Thyroid gland (tissue), 4 donors: ENCODE measurements around the gene RUNDC1.

ENCODE experiments used
- CTCF ChIP-seq, 6 experiments: fragments of 200-600 bp in 3 of 6; fragments of 450-650 bp in 3 of 6; sonication (generic) in 3 of 6; IDR thresholded peaks; one replicate each; pipeline ENCODE4 v1.5.1; 2016 to 2019; ENCODE audit warnings: antibody characterized with exemption in 6 of 6, mild to moderate bottlenecking in 2 of 6, inconsistent platforms in 1 of 6, moderate library complexity in 1 of 6
- POLR2A ChIP-seq, 2 donors: fragments of 450-650 bp; IDR thresholded peaks; one replicate each; pipeline ENCODE4 v1.6.1; 2017; ENCODE audit warnings: antibody characterized with exemption in 2 of 2, mild to moderate bottlenecking in 2 of 2, moderate library complexity in 1 of 2

- no peak for TF ChIP-seq CTCF (IDR thresholded peaks at IDR 0.05)
- TF ChIP-seq POLR2A (IDR thresholded peaks at IDR 0.05) = no peak
These were observed 32.9 kb downstream of the RUNDC1 start for GRCh38 chr17:43013296-43013695.
